PC-9 (cell line): ENCODE measurements around the gene DRC3. TPM values are rescaled to one million over a fixed set of nuclear protein-coding genes. Genes with fewer than 3 reads are reported as not detected.

Experiments
- BruUV-seq: library from RNA; stranded (reverse); fragments of 400-500 nt; replicated peaks from 2 replicates; lab custom pipeline; 2021; lab: Mats Ljungman, UMichigan
- CTCF ChIA-PET: fragments of 300-600 bp; sonication (Branson Sonifier 250); formaldehyde crosslinking; loops from one replicate; lab custom pipeline; 2022; ENCODE audit warnings: antibody characterized with exemption; lab: Charles Lee
- POLR2A ChIA-PET: fragments of 300-600 bp; sonication (Branson Sonifier 250); formaldehyde crosslinking; loops from one replicate; lab custom pipeline; 2022; ENCODE audit warnings: antibody characterized with exemption; ENCODE audit not compliant: unreplicated experiment; lab: Charles Lee
- DNase-seq, 2 experiments: peaks; one replicate each; pipeline versions ENCODE4 v3.0.0 to v3.0.0-alpha.2; 2015 to 2022; ENCODE audit warnings: mixed read lengths in 1 of 2
- H2AFZ ChIP-seq: fragments of 200-600 bp; sonication (generic); 2 replicates; pipeline ENCODE4 v1.8.1; 2017; ENCODE audit warnings: antibody characterized with exemption
- H3F3A ChIP-seq: fragments of 200-600 bp; sonication (generic); 2 replicates; pipeline ENCODE4 v1.8.1; 2017; ENCODE audit warnings: antibody characterized with exemption, mild to moderate bottlenecking, low read depth; ENCODE audit not compliant: insufficient read depth
- H3K27ac ChIP-seq: fragments of 200-600 bp; sonication (generic); 2 replicates; pipeline ENCODE4 v1.6.1; 2016; ENCODE audit warnings: mixed run types
- H3K27me3 ChIP-seq: fragments of 200-600 bp; sonication (generic); 2 replicates; pipeline ENCODE4 v1.6.1; 2016; ENCODE audit warnings: low read depth, mixed run types; ENCODE audit not compliant: insufficient read depth
- H3K36me3 ChIP-seq: fragments of 200-600 bp; sonication (generic); 2 replicates; pipeline ENCODE4 v1.6.1; 2016; ENCODE audit warnings: low read depth, mixed run types
- H3K4me1 ChIP-seq: fragments of 200-600 bp; sonication (generic); replicated peaks from 2 replicates; pipeline ENCODE4 v1.6.1; 2016; ENCODE audit warnings: mixed run types; ENCODE audit not compliant: insufficient read depth
- H3K4me2 ChIP-seq: fragments of 200-600 bp; sonication (generic); 2 replicates; pipeline ENCODE4 v1.6.1; 2017; ENCODE audit warnings: mixed run types
- H3K4me3 ChIP-seq: fragments of 200-600 bp; sonication (generic); 2 replicates; pipeline ENCODE4 v1.6.1; 2016; ENCODE audit warnings: mixed run types
- H3K79me2 ChIP-seq: fragments of 200-600 bp; sonication (generic); 2 replicates; pipeline ENCODE4 v1.6.1; 2017; ENCODE audit warnings: low read depth, mixed run types
- H3K9me2 ChIP-seq: fragments of 200-600 bp; sonication (generic); 2 replicates; pipeline ENCODE4 v1.8.1; 2017; ENCODE audit warnings: mild to moderate bottlenecking; ENCODE audit not compliant: insufficient read depth
- H3K9me3 ChIP-seq: fragments of 200-600 bp; sonication (generic); 2 replicates; pipeline ENCODE4 v1.8.1; 2016; ENCODE audit warnings: low read depth; ENCODE audit not compliant: insufficient read depth
- H4K20me1 ChIP-seq: fragments of 200-600 bp; sonication (generic); 2 replicates; pipeline ENCODE4 v1.8.1; 2017; ENCODE audit not compliant: insufficient read depth
- EZH2 ChIP-seq: fragments of 200-600 bp; sonication (generic); IDR thresholded peaks from 2 replicates; pipeline ENCODE4 v1.8.0; 2017; ENCODE audit warnings: antibody characterized with exemption, low read depth
- intact Hi-C: fragments of 100-400 bp; cut with micrococcal nuclease; formaldehyde crosslinking; loops from one replicate; pipeline ENCODE4 v1.10.0; 2022; ENCODE audit not compliant: unreplicated experiment
- total RNA-seq: library from RNA; stranded (reverse); gene quantifications from 2 replicates; pipeline ENCODE4 v1.2.3, GENCODE V29; 2021
- TF ChIP-seq, protein P1 (sequence below): fragments of 200-600 bp; sonication (generic); conservative IDR thresholded peaks from 2 replicates; pipeline ENCODE4 v1.6.1; 2017; ENCODE audit warnings: mixed run types, antibody characterized with exemption, mild to moderate bottlenecking, moderate library complexity

DRC3 gene
- total RNA-seq, 1 experiment from 2014 or later, result 15.2 TPM

DNA sequence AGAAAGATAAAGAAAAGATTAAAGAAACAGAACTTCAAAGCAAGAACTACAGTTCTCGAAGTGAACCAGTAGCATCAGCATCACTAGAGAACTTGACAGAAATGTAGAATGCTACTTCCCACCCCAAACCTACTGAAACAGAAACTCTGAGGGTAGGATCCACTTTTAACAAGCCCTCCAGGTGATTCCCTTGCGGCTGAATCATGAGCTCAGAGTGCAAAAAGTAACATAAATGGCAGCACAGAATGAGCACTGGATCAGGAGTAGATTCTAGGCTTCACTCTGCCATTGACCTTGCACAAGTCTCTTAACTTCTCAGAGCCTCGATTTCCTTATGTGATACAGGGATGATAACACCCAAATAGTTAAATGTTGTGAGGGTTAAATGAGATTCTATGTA lies 6.3 kb upstream of the DRC3 start:
- BruUV-seq, result no TSS peak
- CTCF ChIA-PET, result no interaction called here

DNA sequence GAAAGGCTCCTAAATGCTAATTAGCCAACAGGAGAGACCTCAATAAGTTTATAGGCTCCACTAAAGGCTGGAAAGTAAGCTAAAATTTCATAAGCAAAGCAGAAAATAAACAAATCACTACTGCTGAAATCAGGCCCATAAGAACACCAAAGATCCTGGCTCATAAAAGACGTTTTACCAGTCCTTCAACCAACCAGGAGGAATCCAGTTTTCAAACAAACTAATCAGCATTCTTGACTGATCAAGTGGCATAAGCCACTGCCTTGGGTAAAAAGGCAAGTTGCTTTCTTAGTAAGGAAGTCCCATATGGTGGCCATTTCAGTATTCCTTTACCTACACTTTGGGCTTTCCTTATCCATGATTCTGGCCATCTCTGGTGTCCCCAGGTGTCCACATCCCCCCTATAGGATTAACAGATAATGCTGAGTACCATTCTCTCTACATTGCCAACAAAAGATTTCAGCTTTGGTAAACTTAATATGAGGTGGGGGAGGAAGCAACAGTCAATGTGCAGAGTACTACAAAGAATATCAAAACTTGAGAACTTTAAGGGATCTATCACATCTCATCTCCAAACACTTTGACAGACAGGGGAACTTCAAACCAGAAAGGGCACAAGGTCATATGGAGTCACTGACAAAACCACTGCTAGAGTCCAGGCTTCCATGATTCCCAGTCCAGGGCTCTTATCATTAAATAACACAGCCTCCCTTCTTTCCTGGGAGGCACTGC lies 1.8 kb upstream of the DRC3 start:
- Histone ChIP-seq H3K36me3 (no peaks in the 10 kb centered on the region), H3K4me1 (peaks cover 28% of the 10 kb centered on the region), H3F3A (peaks cover 4% of the 10 kb centered on the region; the same call in 1 of the 2 replicates), H3K27ac (peak overlapping the region; percentile 40), H4K20me1 (no peaks in the 10 kb centered on the region), H3K9me3 (no peaks in the 10 kb centered on the region), H3K27me3 (no peaks in the 10 kb centered on the region), H3K79me2 (peaks cover 56% of the 10 kb centered on the region), H3K4me3 (peak overlapping the region; percentile 82), H3K9me2 (no peaks in the 10 kb centered on the region), H3K4me2 (peak overlapping the region; percentile 99), H2AFZ (no peak overlapping the region)
- ChIA-PET POLR2A (interaction anchor here (0.6 kb wide), 3 partner anchors 13 to 45 kb away, joined by 3 to 8 read pairs (median 4); no protein-coding TSS in a partner anchor), CTCF (interaction anchor here (0.6 kb wide), 1 partner anchor 60 kb away, joined by 13 read pairs; no protein-coding TSS in a partner anchor)
- TF ChIP-seq EZH2, result no peak
- TF ChIP-seq, protein P1, sequence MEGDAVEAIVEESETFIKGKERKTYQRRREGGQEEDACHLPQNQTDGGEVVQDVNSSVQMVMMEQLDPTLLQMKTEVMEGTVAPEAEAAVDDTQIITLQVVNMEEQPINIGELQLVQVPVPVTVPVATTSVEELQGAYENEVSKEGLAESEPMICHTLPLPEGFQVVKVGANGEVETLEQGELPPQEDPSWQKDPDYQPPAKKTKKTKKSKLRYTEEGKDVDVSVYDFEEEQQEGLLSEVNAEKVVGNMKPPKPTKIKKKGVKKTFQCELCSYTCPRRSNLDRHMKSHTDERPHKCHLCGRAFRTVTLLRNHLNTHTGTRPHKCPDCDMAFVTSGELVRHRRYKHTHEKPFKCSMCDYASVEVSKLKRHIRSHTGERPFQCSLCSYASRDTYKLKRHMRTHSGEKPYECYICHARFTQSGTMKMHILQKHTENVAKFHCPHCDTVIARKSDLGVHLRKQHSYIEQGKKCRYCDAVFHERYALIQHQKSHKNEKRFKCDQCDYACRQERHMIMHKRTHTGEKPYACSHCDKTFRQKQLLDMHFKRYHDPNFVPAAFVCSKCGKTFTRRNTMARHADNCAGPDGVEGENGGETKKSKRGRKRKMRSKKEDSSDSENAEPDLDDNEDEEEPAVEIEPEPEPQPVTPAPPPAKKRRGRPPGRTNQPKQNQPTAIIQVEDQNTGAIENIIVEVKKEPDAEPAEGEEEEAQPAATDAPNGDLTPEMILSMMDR, result no peak
- BruUV-seq, result TSS peak; percentile 53
- peak in 1 of 2 experiments; percentile 89 for DNase-seq
- intact Hi-C loops, result loop anchor here (1.0 to 5.0 kb wide), 2 partner anchors 52 to 284 kb away; no protein-coding TSS in a partner anchor

More for the DNA sequence above, 6.3 kb upstream of the DRC3 start:
- no peak for DNase-seq
- Histone ChIP-seq H2AFZ (no peak overlapping the region), H3K4me1 (peaks cover 28% of the 10 kb centered on the region), H3K27ac (no peak overlapping the region), H3K4me2 (no peak overlapping the region), H4K20me1 (0 out of 2 replicates have a peak, but pooled peaks cover 4% of the 10 kb centered on the region), H3K79me2 (peaks cover 73% of the 10 kb centered on the region), H3K9me3 (no peaks in the 10 kb centered on the region), H3K27me3 (no peaks in the 10 kb centered on the region), H3K36me3 (no peaks in the 10 kb centered on the region), H3K9me2 (no peaks in the 10 kb centered on the region), H3F3A (peaks cover 9% of the 10 kb centered on the region; the same call in 1 of the 2 replicates), H3K4me3 (no peak overlapping the region)
- POLR2A ChIA-PET, result no interaction called here
- intact Hi-C loops, result no loop called here
- TF ChIP-seq, protein P1, result no peak
- TF ChIP-seq EZH2, result no peak

DNA sequence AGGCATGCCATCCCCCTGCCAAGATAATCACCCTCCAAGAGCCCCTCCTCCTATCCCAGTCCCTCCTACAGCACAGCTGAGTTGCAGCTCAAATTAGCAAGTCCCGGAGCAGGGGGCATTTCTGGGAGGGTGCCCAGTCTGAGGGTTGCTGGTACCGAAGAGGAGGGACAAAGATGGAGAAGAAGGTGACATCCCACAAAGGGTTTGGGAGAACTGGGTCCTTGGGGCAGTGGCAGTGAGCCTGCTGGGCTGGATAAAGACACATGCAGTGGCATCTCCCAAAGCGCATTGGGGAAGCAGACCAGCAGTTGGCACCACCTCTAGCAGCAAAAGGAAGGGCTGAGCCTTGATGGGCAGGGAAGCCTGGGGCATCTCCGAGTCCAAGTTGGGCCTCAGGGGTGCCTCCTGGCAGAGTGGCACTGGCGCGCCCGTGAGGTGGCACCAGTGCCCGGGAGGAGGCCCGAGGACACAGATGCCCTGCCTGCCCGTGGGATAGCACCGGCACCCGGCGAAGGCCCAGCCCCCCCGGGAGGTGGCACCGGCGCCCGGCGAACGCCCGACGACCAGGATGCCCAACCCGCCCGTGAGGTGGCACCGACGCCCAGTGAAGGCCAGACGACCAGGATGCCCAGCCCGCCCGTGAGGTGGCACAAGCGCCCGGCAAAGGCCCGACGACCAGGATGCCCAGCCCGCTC lies 1.1 kb upstream of the DRC3 start:
- H2AFZ ChIP-seq, result peak overlapping the region; percentile 80
- ChIA-PET CTCF (interaction anchor here (0.6 to 1.4 kb wide), 2 partner anchors 52 to 59 kb away, joined by 7 to 13 read pairs; no protein-coding TSS in a partner anchor), POLR2A (interaction anchor here (0.6 to 1.1 kb wide), 8 partner anchors 13 to 134 kb away, joined by 3 to 21 read pairs (median 4); no protein-coding TSS in a partner anchor)
- no peaks in the 10 kb centered on the region for H3K27me3 ChIP-seq
- peaks cover 4% of the 10 kb centered on the region; the same call in 1 of the 2 replicates for H3F3A ChIP-seq
- peak overlapping the region; percentile 99 for H3K4me2 ChIP-seq
- H4K20me1 ChIP-seq, result no peaks in the 10 kb centered on the region
- H3K79me2 ChIP-seq, result peaks cover 50% of the 10 kb centered on the region
- no peaks in the 10 kb centered on the region for H3K9me3 ChIP-seq
- peak overlapping the region; percentile 40 for H3K27ac ChIP-seq
- TF ChIP-seq EZH2, result no peak
- TF ChIP-seq, protein P1, result no peak
- H3K9me2 ChIP-seq, result no peaks in the 10 kb centered on the region
- peak overlapping the region; percentile 82 for H3K4me3 ChIP-seq
- H3K4me1 ChIP-seq, result peaks cover 28% of the 10 kb centered on the region
- DNase-seq, result peak in 1 of 2 experiments; percentile 63
- no TSS peak for BruUV-seq
- no peaks in the 10 kb centered on the region for H3K36me3 ChIP-seq
- intact Hi-C loops, result loop anchor here (1.0 to 5.0 kb wide), 8 partner anchors 13 to 284 kb away; no protein-coding TSS in a partner anchor
